NB4 (cell line): ENCODE results near the gene KCNC4.

ENCODE experiments used
- CTCF ChIP-seq: IDR thresholded peaks from one replicate; pipeline ENCODE4 v1.5.1; 2012; ENCODE audit warnings: low read depth, low read length
- MAX ChIP-seq: IDR thresholded peaks from 2 replicates; pipeline ENCODE4 v1.6.1; 2011; ENCODE audit warnings: low read depth, low read length
- MYC ChIP-seq: IDR thresholded peaks from 2 replicates; pipeline ENCODE4 v1.6.1; 2011; ENCODE audit warnings: low read depth, low read length
- POLR2A ChIP-seq: IDR thresholded peaks from 2 replicates; pipeline ENCODE4 v1.6.1; 2011; ENCODE audit warnings: mild to moderate bottlenecking; ENCODE audit not compliant: insufficient read length; ENCODE audit errors: extremely low read depth

- TF ChIP-seq CTCF (no peak), MAX (no peak), POLR2A (no peak), MYC (no peak)
Measured at GRCh38 chr1:110208916-110209645, 1.0 kb upstream of the KCNC4 start.
